GM19324 (cell line): ENCODE measurements around the gene CARMIL3.

ENCODE experiments used
- ATAC-seq: cut with Tn5 transposase; IDR thresholded peaks from one replicate; pipeline ENCODE4 v1.9.1; 2021; ENCODE audit warnings: mild to moderate bottlenecking, moderate library complexity; ENCODE audit not compliant: unreplicated experiment, low FRiP score

CARMIL3 gene

GRCh38 chr14:24074625-24075484 is 23.0 kb downstream of the CARMIL3 start:
- no peak for ATAC-seq

- no peak for ATAC-seq
Observed at GRCh38 chr14:24075485-24076301, 23.9 kb downstream of the CARMIL3 start.

DNA sequence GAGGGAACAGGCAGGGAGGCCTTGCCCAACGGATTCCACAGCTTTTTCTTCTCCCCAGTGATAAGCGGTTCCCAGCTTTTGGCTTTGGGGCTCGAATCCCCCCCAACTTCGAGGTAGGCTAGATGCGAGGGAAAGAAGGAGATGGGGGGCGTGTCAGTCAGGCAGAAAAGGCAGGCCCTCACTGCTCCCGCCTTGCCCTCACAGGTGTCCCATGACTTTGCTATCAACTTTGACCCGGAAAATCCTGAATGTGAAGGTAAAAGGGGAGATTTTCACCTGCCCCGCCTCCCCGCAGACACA is 24.4 kb downstream of the CARMIL3 start:
- no peak for ATAC-seq

DNA sequence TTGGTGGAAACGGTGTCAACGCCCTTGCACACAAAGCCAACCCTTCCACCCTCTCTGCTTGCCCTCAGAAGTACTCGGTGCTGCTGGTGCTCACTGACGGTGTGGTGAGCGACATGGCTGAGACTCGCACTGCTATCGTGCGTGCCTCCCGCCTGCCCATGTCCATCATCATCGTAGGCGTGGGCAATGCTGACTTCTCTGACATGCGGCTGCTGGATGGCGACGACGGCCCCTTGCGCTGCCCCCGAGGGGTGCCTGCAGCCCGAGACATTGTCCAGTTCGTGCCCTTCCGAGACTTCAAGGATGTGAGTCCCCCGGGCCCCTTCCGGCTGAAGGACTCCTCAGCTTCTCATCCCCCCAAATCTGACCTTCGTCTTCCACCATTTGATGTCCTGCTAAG is 25.3 kb downstream of the CARMIL3 start:
- ATAC-seq: no peak

GRCh38 chr14:24078146-24078545 is 26.3 kb downstream of the CARMIL3 start:
- no peak for ATAC-seq

DNA sequence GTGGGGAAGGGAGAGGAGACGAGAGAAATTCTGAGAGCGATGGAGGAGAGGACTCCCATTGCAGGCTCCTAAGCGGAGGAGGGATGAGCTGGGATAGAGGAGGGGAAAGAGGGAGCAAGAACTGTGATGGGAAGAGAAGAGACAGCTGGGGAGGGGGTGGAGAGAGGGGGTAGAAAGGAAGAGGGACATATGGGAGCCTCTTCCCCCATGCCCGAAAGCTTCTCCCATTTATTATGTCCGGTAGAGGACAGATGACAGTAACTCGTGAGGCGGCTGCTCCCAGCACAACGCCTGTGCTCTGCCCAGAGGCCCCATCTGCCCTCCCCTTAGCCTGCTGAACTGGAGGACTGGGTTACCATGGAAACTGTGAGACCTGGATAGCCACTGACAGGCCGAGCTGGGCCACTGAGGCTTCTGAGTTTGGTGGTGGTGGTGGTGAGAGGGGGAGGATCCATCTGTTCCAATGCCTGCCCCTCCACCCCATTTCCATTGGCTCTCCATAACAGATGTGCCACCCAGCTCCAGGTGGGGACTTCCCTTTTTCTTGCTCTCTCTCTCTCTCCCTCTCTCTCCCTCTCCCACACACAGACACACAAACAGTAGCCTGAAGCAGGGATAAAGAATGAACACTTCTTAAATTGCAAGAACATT is 27.8 kb downstream of the CARMIL3 start:
- ATAC-seq: no peak

DNA sequence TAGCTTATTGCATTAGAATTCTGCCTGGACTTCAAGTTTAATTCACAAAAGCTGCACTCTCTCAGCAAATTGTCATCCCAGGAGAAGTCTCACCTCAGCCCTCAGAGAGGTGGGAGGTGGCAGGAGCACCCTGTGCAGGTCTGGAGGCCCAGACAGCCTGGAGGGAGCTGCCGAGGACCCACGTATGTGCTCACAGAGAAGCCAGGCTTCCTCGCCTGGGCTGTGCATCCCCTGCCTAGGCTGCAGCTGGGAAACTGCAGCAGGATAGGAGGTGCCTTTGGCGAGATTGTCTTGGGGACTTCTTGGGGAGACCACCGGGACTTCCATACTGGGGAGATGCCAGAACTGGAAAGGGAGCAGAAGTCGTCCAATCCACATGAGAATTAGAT is 28.3 kb downstream of the CARMIL3 start:
- no peak for ATAC-seq

- peak; percentile 86 for ATAC-seq
Observed at GRCh38 chr14:24080888-24081738, 29.3 kb downstream of the CARMIL3 start.

DNA sequence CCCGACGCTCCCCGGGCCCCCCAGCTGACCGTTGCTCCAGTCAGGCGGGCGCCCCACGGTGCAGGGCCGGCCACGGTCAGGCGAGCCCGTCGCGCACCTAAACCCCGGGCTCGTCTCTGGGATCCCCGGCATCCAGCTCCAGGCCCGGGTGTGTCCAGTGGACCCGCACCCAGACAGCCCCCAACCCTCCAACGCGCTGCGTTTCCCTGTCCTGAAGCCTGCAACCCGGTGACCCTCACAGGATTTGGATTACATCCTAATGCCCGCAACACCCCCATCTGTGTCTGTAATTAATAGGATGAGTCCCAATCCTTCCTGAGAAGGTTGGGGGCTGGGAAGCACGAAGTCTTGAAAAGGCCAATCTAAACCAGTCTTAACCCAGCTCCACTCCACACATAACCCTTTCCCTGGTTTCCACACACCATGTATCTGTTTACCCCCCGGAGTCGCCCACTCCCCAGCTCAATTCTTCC is 30.0 kb downstream of the CARMIL3 start:
- no peak for ATAC-seq

DNA sequence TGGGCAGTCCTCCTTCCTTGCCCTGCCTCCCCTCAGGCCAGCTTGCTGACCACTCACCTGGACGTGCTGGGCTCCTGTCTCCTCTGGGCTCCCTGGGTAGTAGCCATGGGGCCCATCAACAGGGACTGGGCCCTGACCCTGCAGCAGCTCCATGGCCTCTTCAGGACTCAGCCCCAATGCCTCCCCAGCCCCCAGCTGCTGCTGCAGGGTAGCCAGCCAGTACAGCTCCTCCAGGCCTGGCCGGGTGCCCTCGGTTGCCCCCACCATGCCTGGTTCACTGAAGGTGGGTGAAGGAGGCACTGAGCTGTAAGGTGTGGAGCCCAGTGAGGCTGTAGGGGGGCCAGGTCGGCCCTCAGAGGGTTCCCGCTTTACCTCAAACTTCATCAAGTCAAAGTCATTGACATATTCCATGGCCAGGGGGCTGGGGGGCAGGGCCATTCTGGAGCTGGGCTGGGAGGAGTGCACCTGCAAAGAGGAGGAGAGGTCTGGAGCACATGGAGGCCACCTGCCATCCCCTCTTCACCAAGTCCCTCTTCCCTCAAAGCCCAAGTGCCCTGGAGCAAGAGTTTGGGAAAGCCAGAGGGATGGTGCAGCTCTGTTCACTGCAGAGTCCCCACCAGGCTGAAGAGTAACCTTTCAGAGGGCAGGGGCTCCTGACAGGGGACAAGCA is 30.7 kb downstream of the CARMIL3 start:
- no peak for ATAC-seq

GRCh38 chr14:24083462-24083861 is 31.7 kb downstream of the CARMIL3 start:
- ATAC-seq: no peak

DNA sequence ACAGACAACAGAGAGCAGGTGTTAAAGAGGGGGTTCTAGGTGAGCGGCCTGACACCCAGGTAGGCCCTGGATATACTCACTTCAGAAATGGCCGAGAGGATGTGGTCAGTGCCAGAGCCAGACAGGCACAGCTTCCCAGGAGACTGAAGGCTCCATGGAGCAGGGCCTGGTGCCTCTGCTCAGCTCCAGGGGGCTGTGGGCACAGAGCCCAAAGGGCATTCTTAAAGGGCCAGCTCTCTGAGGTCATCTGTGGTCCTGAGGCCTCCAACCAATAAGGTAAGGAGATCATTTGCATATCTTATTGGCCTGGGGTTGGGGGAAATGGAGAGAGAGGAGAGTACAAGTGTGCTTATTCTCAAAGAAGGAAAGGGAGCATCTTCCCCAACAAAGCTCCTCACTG is 32.6 kb downstream of the CARMIL3 start:
- no peak for ATAC-seq

DNA sequence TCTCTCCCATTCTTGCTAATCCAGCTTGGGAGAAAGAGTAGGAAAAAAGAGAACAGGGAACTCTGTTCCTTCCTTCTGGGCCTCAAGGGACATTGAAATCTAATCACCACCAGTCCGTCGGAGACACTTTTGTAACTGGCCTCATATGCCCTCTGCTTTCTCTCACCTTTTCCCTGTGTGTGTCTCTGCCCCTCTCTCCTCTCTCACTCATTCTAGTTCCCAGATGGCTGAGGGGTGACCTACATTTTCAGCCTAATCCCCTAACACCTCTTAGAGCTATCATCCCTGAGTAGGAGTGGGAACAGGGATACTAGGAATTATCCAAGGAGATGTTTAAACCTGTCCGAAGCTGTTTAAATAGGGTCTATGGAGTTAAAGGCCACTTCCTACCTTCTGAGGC is 33.4 kb downstream of the CARMIL3 start:
- ATAC-seq: no peak

DNA sequence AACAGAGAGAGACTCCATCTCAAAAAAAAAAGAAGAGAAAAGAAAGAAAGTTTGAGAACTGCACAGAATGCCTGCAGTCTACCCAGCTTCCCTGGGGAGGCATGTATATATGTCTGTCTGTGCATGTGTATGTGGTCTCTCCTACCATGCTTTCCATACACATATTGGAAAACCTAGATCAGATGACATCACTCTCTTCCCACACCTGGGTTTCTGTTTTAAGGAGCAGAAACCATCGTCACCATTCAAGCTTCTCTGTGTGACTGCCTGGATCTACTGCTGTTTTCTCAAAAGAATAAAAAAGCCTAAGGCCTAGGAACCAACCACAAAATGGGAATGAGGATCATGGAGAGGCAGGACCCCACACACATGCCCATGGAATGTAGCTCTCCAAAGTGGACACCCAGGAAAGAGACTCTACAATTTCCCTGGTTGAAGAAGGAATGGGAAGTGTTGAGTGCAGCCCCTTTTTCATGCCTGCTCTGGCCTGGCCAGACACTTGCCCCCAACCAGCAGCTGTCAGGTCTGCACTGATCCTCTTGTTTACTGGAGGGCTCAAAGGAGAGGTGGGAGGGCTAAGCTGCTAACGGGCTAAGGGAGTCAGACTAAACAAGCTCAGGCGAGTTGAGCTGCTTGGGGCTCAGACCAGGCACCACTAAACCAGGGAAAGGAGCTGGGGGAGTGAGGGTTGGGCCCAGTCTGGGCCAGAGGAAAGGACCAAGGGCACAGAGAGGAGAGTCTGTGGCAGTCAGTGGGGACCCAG is 34.6 kb downstream of the CARMIL3 start:
- ATAC-seq: no peak

DNA sequence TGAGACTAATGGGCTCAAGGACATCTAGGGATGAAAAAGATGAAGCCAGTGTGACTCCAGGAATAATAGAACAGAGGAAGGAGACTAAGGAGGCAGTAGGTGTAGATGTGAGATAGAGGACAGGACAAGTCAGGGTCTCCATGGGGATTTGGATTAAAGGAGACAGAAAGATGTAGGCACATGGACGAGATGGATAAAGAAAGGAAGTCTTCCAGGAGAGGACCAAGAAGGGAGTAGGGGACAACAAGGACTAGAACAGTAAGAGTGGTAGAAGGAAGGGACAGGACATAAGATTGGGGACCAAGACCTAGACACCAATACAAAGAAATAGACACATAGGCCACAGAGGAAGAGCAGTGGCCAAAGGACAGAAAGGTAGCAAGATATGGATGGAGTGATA is 35.2 kb downstream of the CARMIL3 start:
- no peak for ATAC-seq

- ATAC-seq: no peak
Observed at GRCh38 chr14:24088095-24088494, 36.3 kb downstream of the CARMIL3 start.

GRCh38 chr14:24089890-24090289 is 38.1 kb downstream of the CARMIL3 start:
- no peak for ATAC-seq

DNA sequence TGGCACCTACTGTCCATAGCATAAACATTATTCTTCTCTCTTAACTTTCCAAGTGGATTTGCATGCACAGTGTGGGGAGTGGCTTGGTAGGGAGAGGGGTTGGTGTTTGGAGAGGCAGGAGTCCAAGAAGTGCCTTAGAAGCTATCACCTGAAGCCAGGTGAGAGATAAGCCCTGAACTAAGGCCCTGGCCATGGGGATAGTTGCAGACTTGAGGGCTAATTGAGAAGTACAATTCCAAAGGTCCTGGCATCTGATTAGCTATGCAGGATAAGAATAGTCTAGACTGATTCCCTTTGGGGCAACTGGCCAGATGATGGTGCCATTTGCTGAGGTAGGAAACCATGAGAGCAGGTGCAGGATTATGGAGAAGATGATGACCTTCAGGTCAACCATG is 40.3 kb downstream of the CARMIL3 start:
- no peak for ATAC-seq

- ATAC-seq: no peak
Observed at GRCh38 chr14:24092505-24093206, 40.8 kb downstream of the CARMIL3 start.
